IMR-90 (cell line): ENCODE measurements around the gene FNDC11. TPM values are rescaled to one million over a fixed set of nuclear protein-coding genes. Genes with fewer than 3 reads are reported as not detected.

Experiments
- ATAC-seq: fragments of 200-7000 bp; cut with Tn5 transposase; 2 replicates; pipeline ENCODE4 v1.9.1; 2020; ENCODE audit warnings: low read depth, mild to moderate bottlenecking, moderate library complexity
- BruUV-seq: library from RNA; stranded (reverse); fragments of 400-500 nt; replicated peaks from 2 replicates; lab custom pipeline; 2021; lab: Mats Ljungman, UMichigan
- CTCF ChIA-PET: fragments of 300-600 bp; formaldehyde crosslinking; extraction: SDS; loops from one replicate; lab custom pipeline; 2021; ENCODE audit warnings: antibody characterized with exemption; lab: Yijun Ruan, JAX
- POLR2A ChIA-PET: fragments of 300-600 bp; sonication (Branson Sonifier 250); formaldehyde crosslinking; loops from one replicate; lab custom pipeline; 2022; ENCODE audit warnings: antibody characterized with exemption; ENCODE audit not compliant: unreplicated experiment; lab: Charles Lee
- DNase-seq: peaks from one replicate; pipeline ENCODE4 v3.0.0; 2013
- H2AFZ ChIP-seq: replicated peaks from 2 replicates; pipeline ENCODE3; 2013; ENCODE audit warnings: low read length, mild to moderate bottlenecking; ENCODE audit not compliant: poor library complexity
- H2AK5ac ChIP-seq: 2 replicates; pipeline ENCODE4 v1.6.1; 2013; ENCODE audit warnings: low read depth, low read length, inconsistent platforms
- H2AK9ac ChIP-seq: replicated peaks from 2 replicates; pipeline ENCODE3; 2013; ENCODE audit warnings: mild to moderate bottlenecking, low read depth, low read length, moderate library complexity; ENCODE audit not compliant: poor library complexity
- H2BK120ac ChIP-seq: 2 replicates; pipeline ENCODE4 v1.6.1; 2013; ENCODE audit warnings: low read depth, low read length, inconsistent platforms
- H2BK15ac ChIP-seq: 3 replicates; pipeline ENCODE4 v1.6.1; 2013; ENCODE audit warnings: low read depth, low read length, inconsistent platforms
- H2BK20ac ChIP-seq: 2 replicates; pipeline ENCODE4 v1.6.1; 2013; ENCODE audit warnings: low read depth, mild to moderate bottlenecking, inconsistent platforms, low read length, moderate library complexity
- H2BK5ac ChIP-seq: 2 replicates; pipeline ENCODE4 v1.6.1; 2013; ENCODE audit warnings: mild to moderate bottlenecking, low read depth, low read length, inconsistent platforms; ENCODE audit not compliant: poor library complexity, severe bottlenecking
- H3K14ac ChIP-seq: replicated peaks from 2 replicates; pipeline ENCODE4 v1.6.1; 2013; ENCODE audit warnings: low read depth, low read length, inconsistent platforms
- H3K18ac ChIP-seq: 2 replicates; pipeline ENCODE4 v1.6.1; 2013; ENCODE audit warnings: low read depth, low read length, control low read depth
- H3K23ac ChIP-seq: 2 replicates; pipeline ENCODE4 v1.6.1; 2013; ENCODE audit warnings: low read depth, low read length, inconsistent platforms
- H3K27ac ChIP-seq: 2 replicates; pipeline ENCODE4 v1.5.1; 2013; ENCODE audit warnings: mild to moderate bottlenecking, control low read depth, low read length; ENCODE audit not compliant: insufficient read depth
- H3K27me3 ChIP-seq: 2 replicates; pipeline ENCODE4 v1.6.1; 2013; ENCODE audit warnings: low read length; ENCODE audit not compliant: control insufficient read depth, insufficient read depth
- H3K36me3 ChIP-seq: 2 replicates; pipeline ENCODE4 v1.6.1; 2013; ENCODE audit warnings: low read length, mixed read lengths; ENCODE audit not compliant: control insufficient read depth, insufficient read depth
- H3K4ac ChIP-seq: 2 replicates; pipeline ENCODE4 v1.6.1; 2013; ENCODE audit warnings: low read depth, low read length, inconsistent platforms
- H3K4me1 ChIP-seq: 2 replicates; pipeline ENCODE4 v1.6.1; 2013; ENCODE audit warnings: low read length, mixed read lengths; ENCODE audit not compliant: control insufficient read depth, insufficient read depth
- H3K4me2 ChIP-seq: 2 replicates; pipeline ENCODE4 v1.6.1; 2013; ENCODE audit warnings: low read depth, mild to moderate bottlenecking, control low read depth, low read length, moderate library complexity
- H3K4me3 ChIP-seq: 2 replicates; pipeline ENCODE4 v1.5.1; 2013; ENCODE audit warnings: low read depth, mild to moderate bottlenecking, control low read depth, low read length, moderate library complexity; ENCODE audit not compliant: insufficient read depth
- H3K56ac ChIP-seq: 2 replicates; pipeline ENCODE4 v1.6.1; 2013; ENCODE audit warnings: low read length, inconsistent platforms; ENCODE audit not compliant: insufficient read depth; ENCODE audit errors: extremely low read depth
- H3K79me1 ChIP-seq, 2 experiments: 2 replicates each; pipeline ENCODE4 v1.6.1; 2013; ENCODE audit warnings: low read length in 2 of 2, inconsistent platforms in 1 of 2, low read depth in 1 of 2
- H3K9ac ChIP-seq: 2 replicates; pipeline ENCODE4 v1.6.1; 2013; ENCODE audit warnings: low read depth, low read length, control low read depth
- H3K9me1 ChIP-seq: 2 replicates; pipeline ENCODE4 v1.6.1; 2013; ENCODE audit warnings: low read length, inconsistent platforms; ENCODE audit not compliant: insufficient read depth
- H3K9me3 ChIP-seq: 2 replicates; pipeline ENCODE4 v1.6.1; 2013; ENCODE audit warnings: low read length; ENCODE audit not compliant: control insufficient read depth, insufficient read depth
- H4K20me1 ChIP-seq: 2 replicates; pipeline ENCODE4 v1.6.1; 2013; ENCODE audit warnings: low read length, inconsistent platforms; ENCODE audit not compliant: insufficient read depth
- H4K5ac ChIP-seq: 2 replicates; pipeline ENCODE4 v1.6.1; 2013; ENCODE audit warnings: mild to moderate bottlenecking, low read depth, low read length, control low read depth
- H4K8ac ChIP-seq, 2 experiments: 2 replicates each; pipeline ENCODE4 v1.6.1; 2013; ENCODE audit warnings: low read depth in 2 of 2, low read length in 2 of 2, control low read depth in 1 of 2, inconsistent platforms in 1 of 2
- H4K91ac ChIP-seq: 2 replicates; pipeline ENCODE4 v1.6.1; 2013; ENCODE audit warnings: low read depth, low read length, inconsistent platforms; ENCODE audit not compliant: insufficient read depth
- BHLHE40 ChIP-seq: fragments of 150-350 bp; IDR thresholded peaks from 2 replicates; pipeline ENCODE4 v1.6.1; 2016; ENCODE audit warnings: mild to moderate bottlenecking, low read depth, low read length
- CHD1 ChIP-seq: IDR thresholded peaks from 2 replicates; pipeline ENCODE4 v1.6.1; 2012; ENCODE audit warnings: low read depth, low read length, improper control_type of control experiment
- FOS ChIP-seq: fragments of 150-350 bp; IDR thresholded peaks from 2 replicates; pipeline ENCODE4 v1.6.1; 2016; ENCODE audit warnings: low read depth, low read length
- MAFK ChIP-seq: IDR thresholded peaks from 2 replicates; pipeline ENCODE4 v1.6.1; 2012; ENCODE audit warnings: low read depth, low read length, improper control_type of control experiment
- MAZ ChIP-seq: IDR thresholded peaks from 2 replicates; pipeline ENCODE4 v1.6.1; 2012; ENCODE audit warnings: low read depth, mild to moderate bottlenecking, low read length, improper control_type of control experiment, moderate library complexity, borderline replicate concordance
- MXI1 ChIP-seq: IDR thresholded peaks from 2 replicates; pipeline ENCODE4 v1.6.1; 2012; ENCODE audit warnings: low read depth, mild to moderate bottlenecking, low read length, moderate library complexity, borderline replicate concordance
- RFX5 ChIP-seq: IDR thresholded peaks from 2 replicates; pipeline ENCODE4 v1.8.0; 2012; ENCODE audit warnings: low read depth, mild to moderate bottlenecking, low read length, moderate library complexity
- WGBS, 2 experiments: methylation state at CpG; one replicate each; pipeline versions ENCODE4 v1.1.5 to v1.1.7; 2013; ENCODE audit warnings: missing lambda C conversion rate in 2 of 2; ENCODE audit not compliant: insufficient read length in 1 of 2; ENCODE audit errors: extremely low coverage in 2 of 2; 5-methylcytosine and 5-hydroxymethylcytosine counted together
- dilution Hi-C: fragments of 300-500 bp; cut with HindIII; formaldehyde crosslinking; loops from one replicate; pipeline ENCODE4 v1.14.3; 2018; ENCODE audit warnings: low sequenced_read_pairs; ENCODE audit not compliant: unreplicated experiment
- in situ Hi-C: fragments of 300-500 bp; cut with MboI; formaldehyde crosslinking; loops from 3 replicates; pipeline ENCODE4 v1.14.3; 2019; ENCODE audit warnings: low sequenced_read_pairs, inconsistent platforms, mixed read lengths
- intact Hi-C: fragments of 100-400 bp; cut with micrococcal nuclease; formaldehyde crosslinking; loops from 2 replicates; pipeline ENCODE4 v1.10.0; 2022
- polyA plus RNA-seq, 3 experiments: library from polyadenylated mRNA; depleted of rRNA; stranded (reverse); fragments of >200 nt; gene quantifications; 2 replicates each; pipeline ENCODE4 v1.2.3, GENCODE V29; 2012; ENCODE audit warnings: low replicate concordance in 1 of 3
- total RNA-seq: library from RNA; depleted of rRNA; stranded (reverse); fragments of >200 nt; gene quantifications from 2 replicates; pipeline ENCODE4 v1.2.3, GENCODE V29; 2012
- TF ChIP-seq, protein P1 (sequence below): fragments of 150-350 bp; IDR thresholded peaks from 2 replicates; pipeline ENCODE4 v1.6.1; 2017; ENCODE audit warnings: mild to moderate bottlenecking, antibody characterized with exemption, low read length, low read depth

FNDC11 gene
- total and polyA plus RNA-seq, 2 of the 4 experiments (the other 2 are of a cell fraction), result 0.36 to 1.0 TPM

DNA sequence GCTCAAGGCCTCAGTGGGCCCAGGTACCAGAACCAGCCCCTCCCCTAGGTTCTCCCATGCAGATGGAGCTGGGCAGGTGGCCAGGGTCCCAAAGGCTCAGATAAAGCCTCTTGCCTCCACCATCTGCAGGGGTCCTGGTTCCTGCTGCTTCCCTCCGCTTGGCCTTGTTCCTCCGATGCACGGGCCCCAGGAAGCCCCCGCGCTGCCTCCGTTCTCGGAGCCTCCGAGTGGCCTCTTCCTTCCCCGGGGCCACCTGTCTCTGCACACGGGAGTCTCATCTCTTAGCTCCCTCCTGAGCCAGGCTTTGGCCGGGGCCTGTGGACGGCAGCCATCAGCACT is 14.9 kb upstream of the FNDC11 start:
- Histone ChIP-seq H3K4me1 (peaks cover 3% of the 10 kb centered on the region; the same call in 1 of the 2 replicates), H3K4ac (no peak overlapping the region), H2AFZ (peak overlapping the region; percentile 11), H3K56ac (no peak overlapping the region), H4K8ac (no peak overlapping the region), H2BK120ac (no peak overlapping the region), H3K27me3 (peaks cover 4% of the 10 kb centered on the region; the same call in 1 of the 2 replicates), H3K36me3 (no peaks in the 10 kb centered on the region), H3K9ac (no peak overlapping the region), H2BK20ac (no peak overlapping the region), H3K23ac (no peak overlapping the region), H2AK5ac (no peak overlapping the region), H3K4me2 (no peak overlapping the region), H3K79me1 (no peaks in the 10 kb centered on the region), H2BK5ac (no peak overlapping the region), H4K5ac (no peak overlapping the region), H3K4me3 (no peak overlapping the region), H3K9me3 (no peaks in the 10 kb centered on the region), H4K91ac (no peak overlapping the region), H3K14ac (no peak overlapping the region), H2AK9ac (peak overlapping the region; percentile 55), H2BK15ac (no peak overlapping the region), H3K9me1 (no peaks in the 10 kb centered on the region), H4K20me1 (no peaks in the 10 kb centered on the region), H3K27ac (no peak overlapping the region), H3K18ac (no peak overlapping the region)
- in situ Hi-C loops (loop anchor here (10.0 kb wide), 2 partner anchors 326 to 436 kb away; partner anchors contain the start of genes ABHD16B, SAMD10 and TPD52L2), dilution Hi-C loops (no loop called here), intact Hi-C loops (loop anchor here (2.0 to 10.0 kb wide), 4 partner anchors 116 to 518 kb away; partner anchors contain the start of genes RTEL1, STMN3 and UCKL1)
- TF ChIP-seq MAZ (no peak), CHD1 (no peak), RFX5 (no peak), MXI1 (no peak), FOS (no peak), BHLHE40 (no peak), MAFK (no peak)
- TF ChIP-seq, protein P1, sequence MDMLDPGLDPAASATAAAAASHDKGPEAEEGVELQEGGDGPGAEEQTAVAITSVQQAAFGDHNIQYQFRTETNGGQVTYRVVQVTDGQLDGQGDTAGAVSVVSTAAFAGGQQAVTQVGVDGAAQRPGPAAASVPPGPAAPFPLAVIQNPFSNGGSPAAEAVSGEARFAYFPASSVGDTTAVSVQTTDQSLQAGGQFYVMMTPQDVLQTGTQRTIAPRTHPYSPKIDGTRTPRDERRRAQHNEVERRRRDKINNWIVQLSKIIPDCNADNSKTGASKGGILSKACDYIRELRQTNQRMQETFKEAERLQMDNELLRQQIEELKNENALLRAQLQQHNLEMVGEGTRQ, result no peak
- CTCF ChIA-PET, result interaction anchor here (1.8 to 1.9 kb wide), 2 partner anchors 326 to 500 kb away, joined by 6 to 10 read pairs; partner anchors contain the start of gene TPD52L2
- BruUV-seq, result no TSS peak
- POLR2A ChIA-PET, result interaction anchor here (0.5 kb wide), 1 partner anchor 435 kb away, joined by 3 read pairs; no protein-coding TSS in a partner anchor
- WGBS, 2 experiments, result 96% methylated on average over 6 of the region's 12 CpGs; no CpG with 5 or more reads in 1 of the 2 experiments
- DNase-seq, result no peak
- no peak for ATAC-seq
